ENCODE data around the gene SLC8A2.
"Not testable (repeated sequence)": the region's sequence is repeated elsewhere in the genome, so short reads cannot be mapped to it uniquely, and the experiment has no call there.

SLC8A2 gene

GRCh38 chr19:47388721-47389120 lies 83.0 kb downstream of the SLC8A2 start:
- H3K4me1 Mint-ChIP-seq (ENCODE audit: low read depth); H3K27ac Mint-ChIP-seq: not testable (repeated sequence)

GRCh38 chr19:47387623-47388022 lies 84.1 kb downstream of the SLC8A2 start:
- not testable (repeated sequence) for H3K27me3 Mint-ChIP-seq; H3K4me3 Mint-ChIP-seq; H3K27ac Mint-ChIP-seq; H3K36me3 Mint-ChIP-seq; H3K9me3 Mint-ChIP-seq (ENCODE audit: low read depth)
- H3K4me1 Mint-ChIP-seq (ENCODE audit: low read depth): peaks cover 10% of the 10 kb centered on the region

More at GRCh38 chr19:47388721-47389120, 83.0 kb downstream of the SLC8A2 start:
- H3K4me3 Mint-ChIP-seq; H3K27me3 Mint-ChIP-seq; H3K9me3 Mint-ChIP-seq (ENCODE audit: low read depth); H3K36me3 Mint-ChIP-seq: not testable (repeated sequence)

GRCh38 chr19:47386582-47386981 lies 85.1 kb downstream of the SLC8A2 start:
- H3K27ac Mint-ChIP-seq; H3K9me3 Mint-ChIP-seq (ENCODE audit: low read depth); H3K27me3 Mint-ChIP-seq; H3K4me3 Mint-ChIP-seq; H3K36me3 Mint-ChIP-seq: not testable (repeated sequence)
- peaks cover 17% of the 10 kb centered on the region for H3K4me1 Mint-ChIP-seq (ENCODE audit: low read depth)

GRCh38 chr19:47384533-47384932 lies 87.2 kb downstream of the SLC8A2 start:
- H3K9me3 Mint-ChIP-seq (ENCODE audit: low read depth); H3K36me3 Mint-ChIP-seq; H3K27ac Mint-ChIP-seq; H3K27me3 Mint-ChIP-seq; H3K4me3 Mint-ChIP-seq: not testable (repeated sequence)
- H3K4me1 Mint-ChIP-seq (ENCODE audit: low read depth): peaks cover 17% of the 10 kb centered on the region

- H3K4me1 Mint-ChIP-seq (ENCODE audit: low read depth): peaks cover 17% of the 10 kb centered on the region
- H3K9me3 Mint-ChIP-seq (ENCODE audit: low read depth); H3K36me3 Mint-ChIP-seq; H3K27ac Mint-ChIP-seq; H3K27me3 Mint-ChIP-seq; H3K4me3 Mint-ChIP-seq: not testable (repeated sequence)
Measured at GRCh38 chr19:47383890-47384289, 87.8 kb downstream of the SLC8A2 start.

GRCh38 chr19:47381653-47382279 lies 89.9 kb downstream of the SLC8A2 start:
- Mint-ChIP-seq H3K27ac (no peak overlapping the region), H3K9me3 (ENCODE audit: low read depth) (no peaks in the 10 kb centered on the region), H3K4me3 (no peak overlapping the region), H3K27me3 (no peaks in the 10 kb centered on the region), H3K36me3 (no peaks in the 10 kb centered on the region), H3K4me1 (ENCODE audit: low read depth) (peaks cover 17% of the 10 kb centered on the region)

- no peaks in the 10 kb centered on the region for H3K9me3 Mint-ChIP-seq (ENCODE audit: low read depth)
- H3K27me3 Mint-ChIP-seq: no peaks in the 10 kb centered on the region
- no peak overlapping the region for H3K27ac Mint-ChIP-seq
- H3K4me3 Mint-ChIP-seq: no peak overlapping the region
- H3K36me3 Mint-ChIP-seq: no peaks in the 10 kb centered on the region
- peaks cover 17% of the 10 kb centered on the region for H3K4me1 Mint-ChIP-seq (ENCODE audit: low read depth)
Measured at GRCh38 chr19:47381121-47381520, 90.6 kb downstream of the SLC8A2 start.

- Mint-ChIP-seq H3K4me1 (ENCODE audit: low read depth) (peaks cover 17% of the 10 kb centered on the region), H3K4me3 (no peak overlapping the region), H3K9me3 (ENCODE audit: low read depth) (no peaks in the 10 kb centered on the region), H3K27ac (no peak overlapping the region), H3K36me3 (no peaks in the 10 kb centered on the region), H3K27me3 (no peaks in the 10 kb centered on the region)
Measured at GRCh38 chr19:47380559-47380958, 91.1 kb downstream of the SLC8A2 start.

- H3K27ac Mint-ChIP-seq: no peak overlapping the region
Measured at GRCh38 chr19:47379381-47379938, 92.2 kb downstream of the SLC8A2 start.

GRCh38 chr19:47378246-47378645 lies 93.4 kb downstream of the SLC8A2 start:
- Mint-ChIP-seq H3K27me3 (no peaks in the 10 kb centered on the region), H3K4me3 (no peak overlapping the region), H3K4me1 (ENCODE audit: low read depth) (peaks cover 13% of the 10 kb centered on the region), H3K9me3 (ENCODE audit: low read depth) (no peaks in the 10 kb centered on the region), H3K27ac (no peak overlapping the region), H3K36me3 (no peaks in the 10 kb centered on the region)

More at GRCh38 chr19:47379381-47379938, 92.2 kb downstream of the SLC8A2 start:
- Mint-ChIP-seq H3K9me3 (ENCODE audit: low read depth) (no peaks in the 10 kb centered on the region), H3K27me3 (no peaks in the 10 kb centered on the region), H3K36me3 (no peaks in the 10 kb centered on the region), H3K4me1 (ENCODE audit: low read depth) (peaks cover 17% of the 10 kb centered on the region), H3K4me3 (no peak overlapping the region)
